ENCODE data around the gene PDE6C.

Gene PDE6C

GRCh38 chr10:93595378-93596161 lies 16.8 kb upstream of the PDE6C start:
- no peak for DNase-seq

DNA sequence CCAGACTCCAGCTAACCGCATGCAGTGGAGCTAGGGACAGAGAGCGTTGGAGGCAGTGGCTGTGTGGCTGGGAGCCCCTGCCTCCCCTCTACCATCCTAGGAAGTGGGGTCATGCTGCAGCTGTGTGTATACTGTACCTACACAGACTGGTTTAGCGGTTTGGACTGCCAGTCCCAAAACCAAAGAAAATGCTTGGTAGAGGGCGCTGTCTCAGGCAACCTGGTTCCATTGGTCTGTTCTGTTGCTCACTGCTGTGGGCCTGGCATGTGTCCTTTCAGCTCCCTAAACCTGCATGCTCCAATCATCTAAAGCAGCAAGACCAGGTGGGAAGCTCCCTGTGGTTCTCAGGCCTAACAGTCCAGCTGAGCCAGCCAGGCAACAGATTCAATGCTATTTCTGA lies 15.8 kb upstream of the PDE6C start:
- no peak for DNase-seq

- no peak for DNase-seq
Measured at GRCh38 chr10:93597075-93597599, 15.2 kb upstream of the PDE6C start.

DNA sequence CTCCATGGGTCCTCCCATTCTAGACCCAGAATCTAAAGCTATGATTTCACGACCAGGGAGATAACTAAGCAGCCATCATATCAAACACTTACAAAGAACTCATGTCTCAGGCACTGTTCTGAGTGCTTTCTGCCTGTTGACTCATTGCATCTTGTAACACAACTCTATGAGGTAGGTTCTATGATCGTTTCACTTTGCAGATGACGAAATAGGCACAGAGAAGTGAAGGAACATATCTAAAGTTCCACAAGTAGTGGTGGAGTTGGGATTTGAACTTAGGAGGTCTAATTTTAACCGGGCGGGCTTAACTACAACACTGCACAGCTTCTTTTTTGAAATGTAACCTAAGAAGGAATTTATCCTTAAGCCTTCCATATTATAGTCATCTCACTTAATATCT lies 14.2 kb upstream of the PDE6C start:
- no peak for DNase-seq

DNA sequence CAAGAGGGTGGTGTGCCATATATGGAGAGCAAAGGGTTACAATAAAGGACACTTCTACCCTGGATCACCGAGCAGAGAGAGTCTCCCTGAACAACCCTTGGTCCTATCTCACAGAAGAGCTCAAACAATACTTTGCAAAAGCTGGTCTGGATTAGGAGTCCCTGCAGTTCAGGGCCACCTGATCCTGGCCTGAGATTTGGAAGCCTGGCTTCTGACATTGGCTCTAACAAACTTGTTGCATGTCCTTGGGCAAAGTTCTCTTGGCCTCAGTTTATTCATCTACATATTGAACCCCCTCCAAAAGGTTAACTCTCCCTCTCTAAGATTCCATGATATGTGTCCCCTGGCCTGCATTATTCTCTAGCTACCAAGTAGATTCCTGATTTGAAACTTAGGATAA lies 13.0 kb upstream of the PDE6C start:
- no peak for DNase-seq

DNA sequence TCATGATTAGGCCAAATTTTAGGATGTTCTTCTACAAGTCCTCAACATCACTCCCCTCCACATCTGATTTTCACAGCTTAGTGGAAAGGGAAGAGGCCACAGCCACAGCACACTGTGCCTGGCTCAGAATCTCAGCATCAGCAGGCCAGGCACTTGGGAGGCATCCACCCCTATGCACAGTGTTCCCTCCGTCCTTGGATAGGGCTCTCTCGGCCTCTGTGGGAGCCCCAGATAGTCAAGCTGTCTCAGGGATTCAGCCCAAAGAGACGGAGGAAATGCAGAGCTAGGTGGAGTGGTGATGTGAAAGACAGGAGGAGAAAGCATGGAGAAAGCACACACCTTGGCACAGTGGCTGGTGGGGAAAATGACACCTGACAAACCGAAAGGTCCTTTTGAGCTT lies 12.6 kb upstream of the PDE6C start:
- no peak for DNase-seq

GRCh38 chr10:93600446-93601145 lies 11.7 kb upstream of the PDE6C start:
- no peak for DNase-seq

DNA sequence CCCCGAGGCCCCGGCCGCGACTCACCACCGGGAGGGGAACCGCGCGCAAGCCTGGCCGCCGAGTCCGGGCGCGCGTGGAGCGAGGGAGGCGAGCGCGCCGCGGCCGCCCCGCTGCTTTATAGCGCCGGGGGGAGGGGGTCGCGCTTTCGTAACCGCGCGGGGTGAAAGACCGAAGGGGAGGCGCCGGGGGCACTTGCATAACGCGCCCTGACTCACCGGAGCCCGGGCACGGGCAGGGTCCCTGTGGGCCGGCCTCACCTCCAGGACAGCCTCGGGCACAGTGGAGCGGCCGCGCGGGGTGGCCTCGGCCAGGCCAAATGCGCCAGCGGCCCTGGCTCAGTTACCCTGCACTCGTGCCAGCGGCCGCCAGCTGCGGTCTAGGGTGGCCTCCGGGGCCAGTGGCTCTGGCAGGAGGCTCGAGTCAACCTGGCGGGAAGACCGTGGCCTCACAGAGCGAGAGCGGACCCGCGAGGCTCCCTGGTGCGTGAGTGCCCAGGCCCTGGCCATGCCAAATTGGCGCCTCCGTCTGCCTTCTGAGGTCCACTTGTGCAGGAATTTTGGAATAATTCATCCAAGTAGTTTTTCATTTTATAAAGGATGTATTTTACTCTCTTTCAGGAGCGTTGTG lies 11.1 kb upstream of the PDE6C start, which contains the start of gene RBP4:
TSS of gene RBP4 (minus strand) at position 90 of the 628 bp plus-strand sequence. CDS start 207 bp downstream, outside the sequence.
- no peak for DNase-seq

- DNase-seq = no peak
Measured at GRCh38 chr10:93601774-93602162, 10.6 kb upstream of the PDE6C start.

- no peak for DNase-seq
Measured at GRCh38 chr10:93603023-93603422, 9.3 kb upstream of the PDE6C start.

GRCh38 chr10:93604146-93604545 lies 8.2 kb upstream of the PDE6C start:
- DNase-seq = no peak

DNA sequence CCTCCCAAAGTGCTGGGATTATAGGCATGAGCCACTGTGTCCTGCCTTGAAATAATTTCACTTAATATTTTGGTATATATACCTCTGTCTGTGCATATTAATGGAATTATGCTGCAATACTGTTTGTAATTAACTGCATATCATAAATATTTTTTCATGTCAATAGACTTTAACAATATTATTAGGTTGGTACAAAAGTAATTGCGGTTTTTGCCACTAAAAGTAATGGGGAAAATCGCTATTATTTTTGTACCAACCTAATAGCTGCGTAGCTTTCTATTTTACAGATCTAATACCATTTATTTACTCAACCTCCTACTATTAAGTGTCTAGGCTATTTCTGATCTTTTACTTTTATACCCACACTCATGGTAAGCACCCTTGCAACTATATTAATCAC lies 3.9 kb upstream of the PDE6C start:
- no peak for DNase-seq

- DNase-seq = no peak
Measured at GRCh38 chr10:93613126-93613525, 789 bp downstream of the PDE6C start.

GRCh38 chr10:93614101-93614825 lies 1.9 kb downstream of the PDE6C start:
- DNase-seq = no peak

GRCh38 chr10:93615576-93616235 lies 3.4 kb downstream of the PDE6C start:
- DNase-seq = no peak

DNA sequence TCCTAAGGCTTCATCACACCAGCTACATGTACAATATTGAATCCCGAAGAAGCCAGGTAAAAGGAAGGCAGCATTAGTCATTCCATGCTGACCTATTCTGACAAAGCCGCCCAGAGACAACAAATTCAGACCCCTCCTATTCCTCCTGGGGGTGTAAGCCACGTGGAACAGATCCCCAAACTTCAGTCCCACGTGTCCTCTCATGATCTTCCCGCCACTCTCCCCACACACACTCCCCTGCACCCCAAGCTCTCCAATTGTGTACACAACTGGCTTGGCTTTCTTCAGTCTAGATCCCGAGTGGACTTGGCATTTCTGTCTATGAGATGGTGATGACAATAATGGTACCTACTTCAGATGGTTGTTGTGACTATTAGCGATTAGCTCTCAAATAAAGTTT lies 8.6 kb downstream of the PDE6C start:
- no peak for DNase-seq

DNA sequence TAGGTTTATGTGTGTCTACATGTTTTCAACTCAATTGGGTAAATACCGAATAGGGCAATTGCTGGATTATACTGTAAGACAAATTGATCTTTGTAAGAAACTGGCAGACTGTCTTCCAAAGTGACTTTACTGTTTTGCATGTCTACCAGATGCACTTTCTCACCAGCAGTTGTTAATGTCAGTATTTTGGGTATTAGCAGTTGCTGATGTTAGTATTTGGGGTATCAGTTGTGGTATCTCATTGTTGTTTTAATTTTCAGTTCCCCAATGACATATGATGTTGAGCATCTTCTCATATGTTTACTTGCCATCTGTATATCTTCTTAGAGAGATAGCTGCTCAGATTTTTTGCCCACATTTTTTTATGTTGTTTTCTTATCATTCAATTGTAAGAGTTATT lies 10.6 kb downstream of the PDE6C start:
- DNase-seq = no peak

- no peak for DNase-seq
Measured at GRCh38 chr10:93628858-93629257, 16.5 kb downstream of the PDE6C start.

DNA sequence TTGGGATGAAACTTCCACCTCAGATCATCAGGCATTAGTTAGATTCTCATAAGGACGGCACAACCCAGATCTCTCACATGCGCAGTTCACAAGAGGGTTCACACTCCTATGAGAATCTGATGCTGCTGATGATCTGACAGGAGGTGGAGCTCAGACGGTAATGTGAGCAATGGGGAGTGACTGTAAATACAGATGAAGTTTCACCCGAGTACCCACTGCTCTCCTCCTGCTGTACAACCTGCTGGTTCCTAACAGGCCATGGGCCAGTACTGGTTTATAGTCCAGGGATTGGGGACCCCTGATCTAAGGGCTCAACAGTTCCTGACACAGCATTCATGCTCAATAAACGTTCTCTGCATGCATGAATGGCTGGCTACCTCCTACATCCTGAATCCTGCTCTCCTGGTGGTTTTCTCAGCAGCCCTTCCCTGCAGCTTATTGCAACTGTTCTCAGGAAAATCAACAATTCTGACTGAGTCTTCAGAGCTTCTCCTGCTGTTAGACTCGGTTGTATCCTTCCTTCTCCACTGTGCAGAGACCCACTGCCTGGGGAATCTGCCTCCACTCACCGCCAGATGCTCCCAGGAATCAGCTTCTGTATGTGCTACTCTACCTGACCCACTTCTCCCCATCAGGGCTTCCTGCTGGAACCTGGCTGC lies 17.4 kb downstream of the PDE6C start:
- DNase-seq = no peak

GRCh38 chr10:93630625-93631557 lies 18.6 kb downstream of the PDE6C start:
- DNase-seq = no peak

DNA sequence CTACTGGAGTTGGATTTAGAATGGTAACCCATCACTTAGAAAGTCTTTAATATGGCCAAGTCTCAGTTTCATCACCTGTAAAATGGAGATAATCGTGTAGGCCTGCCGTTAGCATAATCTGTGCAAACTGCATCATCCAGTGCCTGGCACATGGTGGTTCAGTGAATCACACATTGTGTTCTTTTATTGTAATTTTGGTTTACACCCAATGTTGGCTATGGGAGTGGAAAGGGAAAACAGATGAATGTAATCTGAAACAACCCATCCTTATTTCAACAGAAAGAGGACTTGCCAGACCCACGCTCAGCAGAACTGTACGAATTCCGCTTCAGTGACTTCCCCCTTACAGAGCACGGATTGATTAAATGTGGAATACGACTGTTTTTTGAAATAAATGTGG lies 27.5 kb downstream of the PDE6C start:
- no peak for DNase-seq
